Ectodermal cell (in vitro differentiated cells): ENCODE data around the gene NOD1.
"Not testable (repeated sequence)": the region's sequence is repeated elsewhere in the genome, so short reads cannot be mapped to it uniquely, and the experiment has no call there.

Source experiments
- H3K27ac ChIP-seq: 2 replicates; pipeline ENCODE4 v1.7.0; 2013; ENCODE audit warnings: mild to moderate bottlenecking, low read depth, low read length; ENCODE audit not compliant: insufficient read depth, poor library complexity, severe bottlenecking
- H3K27me3 ChIP-seq: 2 replicates; pipeline ENCODE4 v1.7.0; 2013; ENCODE audit warnings: mild to moderate bottlenecking, low read length; ENCODE audit not compliant: insufficient read depth, control insufficient read depth, poor library complexity, severe bottlenecking
- H3K36me3 ChIP-seq: one replicate; pipeline ENCODE4 v1.7.0; 2013; ENCODE audit warnings: low read length; ENCODE audit not compliant: control insufficient read depth, insufficient read depth
- H3K4me1 ChIP-seq: one replicate; pipeline ENCODE4 v1.7.0; 2013; ENCODE audit warnings: low read length; ENCODE audit not compliant: control insufficient read depth, insufficient read depth
- H3K4me3 ChIP-seq: 2 replicates; pipeline ENCODE4 v1.7.0; 2013; ENCODE audit warnings: low read depth, low read length, control low read depth; ENCODE audit not compliant: insufficient read depth
- H3K9me3 ChIP-seq: 2 replicates; pipeline ENCODE4 v1.7.0; 2013; ENCODE audit warnings: mild to moderate bottlenecking, low read length, moderate library complexity; ENCODE audit not compliant: control insufficient read depth
- WGBS, 2 experiments: methylation state at CpG; one replicate each; pipeline ENCODE4 v1.1.7; 2013; ENCODE audit warnings: missing lambda C conversion rate in 2 of 2; 5-methylcytosine and 5-hydroxymethylcytosine counted together

NOD1 gene

GRCh38 chr7:30481416-30481815 is 2.8 kb upstream of the NOD1 start:
- H3K27me3 ChIP-seq = peaks cover 13% of the 10 kb centered on the region
- not testable (repeated sequence) for H3K27ac ChIP-seq, H3K9me3 ChIP-seq, H3K4me1 ChIP-seq, H3K36me3 ChIP-seq, H3K4me3 ChIP-seq
- WGBS, 2 experiments = 95 to 96% methylated on average over 9 of the region's 9 CpGs

DNA sequence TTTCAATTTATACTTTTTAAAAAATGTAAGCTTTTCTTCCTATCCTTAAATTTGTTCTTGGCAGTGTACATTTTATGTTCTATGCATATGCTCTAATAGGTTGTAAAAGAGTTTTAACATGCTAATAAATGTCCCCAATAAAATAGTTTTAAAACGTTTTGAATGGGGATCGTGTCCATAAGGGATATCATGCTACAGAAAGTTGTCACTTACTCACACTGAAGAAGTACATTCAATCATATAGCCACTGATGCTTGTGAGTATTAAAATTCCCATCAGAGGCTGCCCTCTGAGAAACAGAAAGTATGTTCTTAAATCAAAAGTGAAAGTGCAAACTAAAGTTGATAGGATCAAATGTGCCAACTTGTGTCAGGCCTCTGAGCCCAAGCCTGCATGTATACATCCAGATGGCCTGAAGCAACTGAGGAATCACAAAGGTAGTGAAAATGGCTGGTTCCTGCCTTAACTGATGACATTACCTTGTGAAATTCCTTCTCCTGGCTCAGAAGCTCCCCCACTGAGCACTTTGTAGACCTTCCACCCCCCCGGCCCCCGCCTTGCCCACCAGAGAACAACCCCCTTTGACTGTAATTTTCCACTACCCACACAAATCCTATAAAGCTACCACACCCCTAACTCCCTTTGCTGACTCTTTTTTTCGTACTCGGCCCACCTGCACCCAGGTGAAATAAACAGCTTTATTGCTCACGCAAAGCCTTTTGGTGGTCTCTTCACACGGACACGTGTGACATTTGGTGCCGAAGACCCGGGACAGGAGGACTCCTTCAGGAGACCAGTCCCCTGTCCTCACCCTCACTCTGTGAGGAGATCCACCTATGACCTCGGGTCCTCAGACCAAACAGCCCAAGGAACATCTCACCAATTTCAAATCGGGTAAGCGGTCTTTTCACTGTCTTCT is 877 bp upstream of the NOD1 start:
- Histone ChIP-seq H3K4me3 (peak overlapping the region; percentile 67), H3K27me3 (peaks cover 13% of the 10 kb centered on the region), H3K27ac (no peak overlapping the region), H3K4me1 (no peaks in the 10 kb centered on the region), H3K9me3 (no peaks in the 10 kb centered on the region), H3K36me3 (no peaks in the 10 kb centered on the region)
- 90 to 92% methylated on average over 14 of the region's 14 CpGs for WGBS, 2 experiments

GRCh38 chr7:30476459-30477145 is 2.0 kb downstream of the NOD1 start:
- Histone ChIP-seq H3K27ac (no peak overlapping the region), H3K36me3 (no peaks in the 10 kb centered on the region), H3K9me3 (no peaks in the 10 kb centered on the region), H3K27me3 (peaks cover 13% of the 10 kb centered on the region), H3K4me3 (no peak overlapping the region), H3K4me1 (peaks cover 7% of the 10 kb centered on the region)
- WGBS, 2 experiments = 94% methylated on average over 10 of the region's 10 CpGs

DNA sequence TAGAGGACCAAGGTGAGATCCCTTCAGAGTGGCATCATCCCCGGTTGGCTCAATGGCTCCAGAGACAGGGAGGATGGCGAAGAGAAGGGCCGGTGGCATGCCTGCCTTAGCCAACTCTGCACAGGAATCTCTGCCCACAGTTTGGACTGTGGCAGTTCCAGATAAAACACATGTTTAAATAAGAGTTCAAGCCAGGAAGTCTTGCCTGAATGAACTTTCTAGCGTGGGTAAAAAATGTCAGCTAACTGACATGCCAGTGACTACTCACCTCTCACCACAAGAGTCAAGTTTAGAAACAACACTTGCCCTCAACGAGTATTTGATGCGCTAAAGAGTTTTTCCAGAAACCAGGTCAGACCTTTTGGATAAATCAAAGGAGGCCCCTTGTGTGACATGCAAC is 3.0 kb downstream of the NOD1 start:
- Histone ChIP-seq H3K27me3 (peaks cover 13% of the 10 kb centered on the region), H3K36me3 (no peaks in the 10 kb centered on the region), H3K9me3 (no peaks in the 10 kb centered on the region), H3K4me1 (peaks cover 12% of the 10 kb centered on the region), H3K4me3 (no peak overlapping the region), H3K27ac (no peak overlapping the region)
- 92% methylated on average over 6 of the region's 6 CpGs for WGBS, 2 experiments

GRCh38 chr7:30474893-30475292 is 3.7 kb downstream of the NOD1 start:
- Histone ChIP-seq H3K9me3 (no peaks in the 10 kb centered on the region), H3K27ac (no peak overlapping the region), H3K36me3 (no peaks in the 10 kb centered on the region), H3K4me1 (peaks cover 12% of the 10 kb centered on the region), H3K27me3 (peaks cover 13% of the 10 kb centered on the region), H3K4me3 (no peak overlapping the region)
- 91 to 93% methylated on average over 2 of the region's 2 CpGs for WGBS, 2 experiments

DNA sequence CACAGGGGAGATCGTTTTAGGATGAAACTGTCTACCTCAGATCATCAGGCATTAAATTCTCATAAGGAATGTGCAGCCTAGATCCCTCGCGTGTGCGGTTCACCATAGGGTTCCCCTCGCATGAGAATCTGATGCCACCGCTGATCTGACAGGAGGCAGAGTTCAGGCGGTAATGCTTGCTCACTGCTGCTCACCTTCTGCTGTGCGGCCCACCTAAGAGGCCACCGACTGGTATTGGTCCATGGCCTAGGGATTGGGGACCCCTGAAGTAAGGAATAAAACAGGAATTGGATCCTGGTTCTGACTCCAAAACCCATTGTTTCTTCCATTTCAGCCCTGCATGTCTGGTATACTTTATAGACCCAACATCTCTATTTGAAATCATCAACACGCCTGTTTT is 4.1 kb downstream of the NOD1 start:
- H3K27ac ChIP-seq = no peak overlapping the region
- H3K9me3 ChIP-seq = no peaks in the 10 kb centered on the region
- no peaks in the 10 kb centered on the region for H3K36me3 ChIP-seq
- H3K4me1 ChIP-seq = peaks cover 12% of the 10 kb centered on the region
- no peak overlapping the region for H3K4me3 ChIP-seq
- H3K27me3 ChIP-seq = peaks cover 12% of the 10 kb centered on the region
- WGBS, 2 experiments = 94 to 95% methylated on average over 10 of the region's 10 CpGs

DNA sequence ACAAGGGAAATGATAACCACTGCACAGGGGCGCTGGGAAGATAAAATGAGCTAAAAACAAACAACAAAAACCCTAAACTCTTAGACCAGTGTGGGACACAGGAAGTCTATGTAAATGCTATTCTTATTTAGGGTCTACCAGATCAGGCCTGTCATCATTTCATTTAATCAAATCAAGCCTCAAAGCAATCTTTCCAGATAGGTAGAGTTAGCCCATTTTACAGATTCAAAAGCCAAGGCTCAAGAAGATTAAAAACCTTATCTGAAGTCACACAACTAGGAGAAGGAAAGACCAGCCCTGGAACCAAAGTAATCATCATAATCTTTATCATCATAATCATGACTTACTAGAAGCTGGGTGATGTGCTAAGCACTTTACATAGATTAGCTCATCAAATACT is 4.7 kb downstream of the NOD1 start:
- WGBS, 2 experiments = 75 to 80% methylated on average over 1 of the region's 1 CpG
- H3K27me3 ChIP-seq = peaks cover 6% of the 10 kb centered on the region
- peaks cover 12% of the 10 kb centered on the region for H3K4me1 ChIP-seq
- no peaks in the 10 kb centered on the region for H3K9me3 ChIP-seq
- H3K36me3 ChIP-seq = no peaks in the 10 kb centered on the region
- H3K27ac ChIP-seq = no peak overlapping the region
- H3K4me3 ChIP-seq = no peak overlapping the region

DNA sequence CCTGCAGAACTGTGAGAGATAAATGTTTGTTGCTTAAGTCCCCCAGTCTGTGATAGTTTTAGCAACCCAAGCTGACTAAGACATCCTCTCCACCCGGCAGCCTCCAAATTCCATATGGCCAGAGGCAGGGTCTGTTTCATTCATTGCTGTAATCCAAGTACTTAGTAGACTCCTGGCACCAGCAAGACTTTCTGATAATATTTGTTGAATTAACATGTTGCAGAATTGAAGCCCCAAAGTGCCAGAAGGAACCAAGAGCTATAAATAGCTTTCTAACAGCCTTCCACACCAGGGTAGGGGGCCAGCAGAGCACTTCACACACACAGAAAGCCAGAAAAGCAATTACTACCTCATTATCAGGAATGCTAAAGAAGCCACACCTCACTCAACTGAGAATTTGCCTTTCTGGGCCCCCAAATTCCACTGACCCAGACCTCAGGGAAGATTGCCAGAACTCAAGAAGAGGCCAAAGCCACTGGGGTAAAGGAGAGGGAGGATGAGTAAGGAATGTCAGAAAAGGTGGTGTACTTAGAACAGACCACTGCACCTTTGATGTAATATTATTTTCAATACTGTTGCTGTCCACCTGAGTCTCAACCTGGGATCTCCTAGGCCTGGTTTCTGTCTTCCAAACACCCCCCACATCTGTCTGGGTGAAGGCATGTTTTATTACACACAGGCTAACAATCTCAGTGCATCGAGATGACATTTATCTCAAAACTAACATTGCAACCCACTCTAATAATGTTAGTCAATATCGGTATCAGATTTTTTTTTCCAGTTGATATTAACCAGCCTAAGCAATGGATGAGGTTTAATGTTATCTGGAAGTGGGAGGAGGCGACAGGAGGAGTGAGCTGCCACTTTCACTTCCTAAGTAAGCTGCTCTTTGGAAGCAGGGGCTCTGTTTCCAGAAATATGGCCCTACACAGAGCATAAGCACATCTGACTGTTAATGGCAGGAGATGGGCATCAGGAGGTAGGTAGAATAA is 5.5 kb downstream of the NOD1 start:
- 69 to 90% methylated on average over 2 to 4 of the region's 4 CpGs for WGBS, 2 experiments
- Histone ChIP-seq H3K27me3 (peaks cover 1% of the 10 kb centered on the region), H3K27ac (no peak overlapping the region)

GRCh38 chr7:30472081-30472783 is 6.4 kb downstream of the NOD1 start:
- H3K27ac ChIP-seq = no peak overlapping the region
- H3K36me3 ChIP-seq = no peaks in the 10 kb centered on the region
- H3K27me3 ChIP-seq = no peaks in the 10 kb centered on the region
- 79 to 83% methylated on average over 4 of the region's 4 CpGs for WGBS, 2 experiments
- H3K4me1 ChIP-seq = peaks cover 12% of the 10 kb centered on the region
- H3K4me3 ChIP-seq = no peak overlapping the region
- no peaks in the 10 kb centered on the region for H3K9me3 ChIP-seq

More for the DNA sequence above, 5.5 kb downstream of the NOD1 start:
- no peak overlapping the region for H3K4me3 ChIP-seq
- no peaks in the 10 kb centered on the region for H3K36me3 ChIP-seq
- peaks cover 12% of the 10 kb centered on the region for H3K4me1 ChIP-seq
- H3K9me3 ChIP-seq = no peaks in the 10 kb centered on the region
